Retinal pigment epithelial cell (primary cell): ENCODE data around the gene RASGEF1C.

ENCODE experiments used
- DNase-seq: peaks from one replicate; pipeline ENCODE4 v3.0.0-alpha.2; 2010; ENCODE audit warnings: low read depth
- H3K4me3 ChIP-seq: 2 replicates; pipeline ENCODE4 v1.5.1; 2011; ENCODE audit warnings: mild to moderate bottlenecking, low read length, control low read depth, moderate library complexity
- CTCF ChIP-seq: conservative IDR thresholded peaks from 2 replicates; pipeline ENCODE4 v1.5.1; 2011; ENCODE audit warnings: low read depth, low read length, control low read depth, inconsistent platforms

RASGEF1C gene

GRCh38 chr5:180111273-180112002 is 97.6 kb downstream of the RASGEF1C start:
- no peak overlapping the region for H3K4me3 ChIP-seq
- no peak for DNase-seq
- no peak for TF ChIP-seq CTCF

- DNase-seq, result no peak
- no peak for TF ChIP-seq CTCF
- H3K4me3 ChIP-seq, result no peak overlapping the region
Measured at GRCh38 chr5:180109920-180110319, 99.1 kb downstream of the RASGEF1C start.

- H3K4me3 ChIP-seq, result no peak overlapping the region
- DNase-seq, result no peak
- TF ChIP-seq CTCF, result no peak
Measured at GRCh38 chr5:180107005-180107404, 102.0 kb downstream of the RASGEF1C start.

GRCh38 chr5:180105827-180106312 is 103.1 kb downstream of the RASGEF1C start:
- DNase-seq, result no peak
- no peak for TF ChIP-seq CTCF
- H3K4me3 ChIP-seq, result no peak overlapping the region

GRCh38 chr5:180104168-180104530 is 104.9 kb downstream of the RASGEF1C start:
- no peak overlapping the region for H3K4me3 ChIP-seq
- TF ChIP-seq CTCF, result no peak
- DNase-seq, result no peak

GRCh38 chr5:180103487-180104167 is 105.4 kb downstream of the RASGEF1C start:
- no peak for TF ChIP-seq CTCF
- no peak overlapping the region for H3K4me3 ChIP-seq
- no peak for DNase-seq

- no peak overlapping the region for H3K4me3 ChIP-seq
- TF ChIP-seq CTCF, result no peak
- DNase-seq, result no peak
Measured at GRCh38 chr5:180102636-180103035, 106.4 kb downstream of the RASGEF1C start.
